H9 (cell line): Measurements from ENCODE around the gene AK8. TPM values are rescaled to one million over a fixed set of nuclear protein-coding genes. Genes with fewer than 3 reads are reported as not detected.

Experiments used
- DNase-seq: peaks from one replicate; pipeline ENCODE4 v3.0.0-alpha.2; 2017
- H2AFZ ChIP-seq: one replicate; pipeline ENCODE4 v1.6.1; 2013; ENCODE audit warnings: mild to moderate bottlenecking, low read length, control low read depth, moderate library complexity
- H2AK5ac ChIP-seq: 2 replicates; pipeline ENCODE4 v1.6.1; 2013; ENCODE audit warnings: low read length, control low read depth, mixed read lengths; ENCODE audit not compliant: insufficient read length
- H2BK120ac ChIP-seq: one replicate; pipeline ENCODE4 v1.6.1; 2013; ENCODE audit warnings: low read depth, mild to moderate bottlenecking, low read length, control low read depth, inconsistent platforms; ENCODE audit not compliant: poor library complexity, severe bottlenecking
- H2BK12ac ChIP-seq: 2 replicates; pipeline ENCODE4 v1.6.1; 2013; ENCODE audit warnings: low read length, control low read depth, mixed read lengths, low read depth; ENCODE audit not compliant: insufficient read length
- H2BK15ac ChIP-seq: 2 replicates; pipeline ENCODE4 v1.6.1; 2013; ENCODE audit warnings: low read depth, low read length, control low read depth
- H2BK20ac ChIP-seq: one replicate; pipeline ENCODE4 v1.6.1; 2013; ENCODE audit warnings: low read depth, mild to moderate bottlenecking, low read length, control low read depth, inconsistent platforms; ENCODE audit not compliant: poor library complexity, severe bottlenecking
- H2BK5ac ChIP-seq: 2 replicates; pipeline ENCODE4 v1.6.1; 2013; ENCODE audit warnings: low read length, control low read depth, mixed read lengths; ENCODE audit not compliant: insufficient read length
- H3K14ac ChIP-seq: 2 replicates; pipeline ENCODE4 v1.6.1; 2013; ENCODE audit warnings: low read length, control low read depth; ENCODE audit not compliant: insufficient read depth
- H3K18ac ChIP-seq: 2 replicates; pipeline ENCODE4 v1.6.1; 2013; ENCODE audit warnings: low read depth, mild to moderate bottlenecking, mixed read lengths, low read length, control low read depth; ENCODE audit not compliant: insufficient read length
- H3K23ac ChIP-seq: 2 replicates; pipeline ENCODE4 v1.6.1; 2013; ENCODE audit warnings: low read length, control low read depth, mixed read lengths, low read depth; ENCODE audit not compliant: insufficient read length
- H3K23me2 ChIP-seq: 2 replicates; pipeline ENCODE4 v1.6.1; 2013; ENCODE audit warnings: low read depth, mild to moderate bottlenecking, mixed read lengths, low read length, control low read depth; ENCODE audit not compliant: insufficient read length, poor library complexity, severe bottlenecking
- H3K27ac ChIP-seq: 2 replicates; pipeline ENCODE4 v1.5.1; 2013; ENCODE audit warnings: low read length, control low read depth, mixed read lengths, low read depth; ENCODE audit not compliant: insufficient read length
- H3K27me3 ChIP-seq: 2 replicates; pipeline ENCODE4 v1.6.1; 2013; ENCODE audit warnings: low read length, control low read depth, inconsistent platforms; ENCODE audit not compliant: insufficient read depth
- H3K4ac ChIP-seq: 2 replicates; pipeline ENCODE4 v1.6.1; 2013; ENCODE audit warnings: low read depth, mild to moderate bottlenecking, control low read depth, inconsistent platforms, low read length, moderate library complexity
- H3K4me1 ChIP-seq: 2 replicates; pipeline ENCODE4 v1.6.1; 2013; ENCODE audit warnings: low read length, control low read depth, inconsistent platforms; ENCODE audit not compliant: insufficient read depth
- H3K4me2 ChIP-seq: 2 replicates; pipeline ENCODE4 v1.6.1; 2013; ENCODE audit warnings: low read length, control low read depth, mixed read lengths; ENCODE audit not compliant: insufficient read length, insufficient read depth
- H3K56ac ChIP-seq: 2 replicates; pipeline ENCODE4 v1.6.1; 2013; ENCODE audit warnings: low read depth, mild to moderate bottlenecking, mixed read lengths, low read length, control low read depth; ENCODE audit not compliant: insufficient read length
- H3K79me1 ChIP-seq: 2 replicates; pipeline ENCODE4 v1.6.1; 2013; ENCODE audit warnings: low read depth, mild to moderate bottlenecking, moderate library complexity, low read length, control low read depth, inconsistent platforms; ENCODE audit not compliant: insufficient read depth, poor library complexity, severe bottlenecking
- H3K79me2 ChIP-seq: 2 replicates; pipeline ENCODE4 v1.6.1; 2013; ENCODE audit warnings: low read length, control low read depth, inconsistent platforms; ENCODE audit not compliant: insufficient read depth
- H3K9ac ChIP-seq: 2 replicates; pipeline ENCODE4 v1.6.1; 2013; ENCODE audit warnings: low read length, control low read depth, mixed read lengths; ENCODE audit not compliant: insufficient read length; ENCODE audit errors: extremely low read depth
- H3K9me3 ChIP-seq: one replicate; pipeline ENCODE4 v1.6.1; 2013; ENCODE audit warnings: low read depth, low read length, inconsistent platforms; ENCODE audit not compliant: control insufficient read depth
- H3T11ph ChIP-seq: one replicate; pipeline ENCODE4 v1.6.1; 2013; ENCODE audit warnings: mild to moderate bottlenecking, low read length, control low read depth, inconsistent platforms
- H4K20me1 ChIP-seq: one replicate; pipeline ENCODE4 v1.6.1; 2013; ENCODE audit not compliant: control insufficient read depth, insufficient read length, insufficient read depth
- H4K5ac ChIP-seq: 2 replicates; pipeline ENCODE4 v1.6.1; 2013; ENCODE audit warnings: low read depth, mild to moderate bottlenecking, mixed read lengths, low read length, control low read depth; ENCODE audit not compliant: insufficient read length
- H4K8ac ChIP-seq: replicated peaks from 2 replicates; pipeline ENCODE4 v1.6.1; 2013; ENCODE audit warnings: low read length, control low read depth, mixed read lengths, low read depth; ENCODE audit not compliant: insufficient read length
- H4K91ac ChIP-seq: 2 replicates; pipeline ENCODE4 v1.6.1; 2013; ENCODE audit warnings: low read depth, mild to moderate bottlenecking, moderate library complexity, mixed read lengths, low read length, control low read depth; ENCODE audit not compliant: insufficient read length
- H3K27ac Mint-ChIP-seq, 3 experiments: 2 replicates in 2 of 3; 3 replicates in 1 of 3; pipeline ENCODE4 v1.8.0; 2020 to 2021; ENCODE audit warnings: mixed read lengths in 3 of 3, mild to moderate bottlenecking in 1 of 3, moderate library complexity in 1 of 3
- H3K27me3 Mint-ChIP-seq: 2 replicates; pipeline ENCODE4 v1.8.0; 2021; ENCODE audit warnings: low read depth, mild to moderate bottlenecking, moderate library complexity, mixed read lengths
- H3K36me3 Mint-ChIP-seq, 3 experiments: 2 replicates in 2 of 3; 3 replicates in 1 of 3; pipeline ENCODE4 v1.8.0; 2020 to 2021; ENCODE audit warnings: low read depth in 3 of 3, mixed read lengths in 3 of 3; ENCODE audit not compliant: insufficient read depth in 1 of 3
- H3K4me1 Mint-ChIP-seq, 2 experiments: 2 replicates each; pipeline ENCODE4 v1.8.0; 2020; ENCODE audit warnings: mixed read lengths in 2 of 2
- H3K4me3 Mint-ChIP-seq, 2 experiments: 2 replicates in 1 of 2; 3 replicates in 1 of 2; pipeline ENCODE4 v1.8.0; 2020 to 2021; ENCODE audit warnings: mild to moderate bottlenecking in 2 of 2, mixed read lengths in 2 of 2, moderate library complexity in 1 of 2
- H3K9me3 Mint-ChIP-seq, 2 experiments: 2 replicates in 1 of 2; 3 replicates in 1 of 2; pipeline ENCODE4 v1.8.0; 2020; ENCODE audit warnings: mild to moderate bottlenecking in 2 of 2, mixed read lengths in 2 of 2, moderate library complexity in 1 of 2
- CTCF ChIP-seq: fragments of 200-600 bp; sonication (generic); conservative IDR thresholded peaks from 3 replicates; pipeline ENCODE4 v1.8.0; 2021; ENCODE audit warnings: antibody characterized with exemption, mild to moderate bottlenecking
- WGBS: extraction: QIAGEN DNeasy Blood & Tissue Kit; methylation state at CpG from one replicate; pipeline ENCODE4 v1.1.7; 2013; ENCODE audit warnings: missing lambda C conversion rate, low lambda C conversion rate, mixed read lengths; ENCODE audit not compliant: insufficient read length; ENCODE audit errors: extremely low coverage; 5-methylcytosine and 5-hydroxymethylcytosine counted together
- total RNA-seq: library from RNA; stranded (reverse); gene quantifications from 2 replicates; pipeline ENCODE4 v1.2.1, GENCODE V29; 2021

AK8 gene
- total RNA-seq, 1 experiment from 2014 or later, result 0.44 TPM

- Histone ChIP-seq H3K4me2 (no peak overlapping the region), H3K9ac (no peak overlapping the region), H3K18ac (no peak overlapping the region), H3K4me1 (no peaks in the 10 kb centered on the region), H3K79me1 (no peaks in the 10 kb centered on the region), H3K4ac (no peak overlapping the region), H2BK15ac (no peak overlapping the region), H3K27ac (no peak overlapping the region), H3K23me2 (no peaks in the 10 kb centered on the region), H3K14ac (no peak overlapping the region), H2BK12ac (no peak overlapping the region), H3K79me2 (no peaks in the 10 kb centered on the region), H2BK20ac (no peak overlapping the region), H3K9me3 (no peaks in the 10 kb centered on the region), H3K23ac (no peak overlapping the region), H3K27me3 (no peaks in the 10 kb centered on the region), H3K56ac (no peak overlapping the region), H4K91ac (no peak overlapping the region), H2BK120ac (no peak overlapping the region), H3T11ph (no peak overlapping the region), H4K8ac (no peak overlapping the region), H4K20me1 (no peaks in the 10 kb centered on the region), H2AK5ac (no peak overlapping the region), H4K5ac (no peak overlapping the region), H2BK5ac (no peak overlapping the region), H2AFZ (no peak overlapping the region)
- H3K36me3 Mint-ChIP-seq, result no peaks in the 10 kb centered on the region
- no peak overlapping the region for H3K4me3 Mint-ChIP-seq
- WGBS, result no CpG with 5 or more reads among the region's 3 CpGs
- TF ChIP-seq CTCF, result no peak
- no peaks in the 10 kb centered on the region; a peak in 1 of 5 replicates for H3K9me3 Mint-ChIP-seq
- peaks cover 13% of the 10 kb centered on the region for H3K27me3 Mint-ChIP-seq
- no peak for DNase-seq
- peaks cover 31 to 37% of the 10 kb centered on the region in 2 experiments for H3K4me1 Mint-ChIP-seq
- peak overlapping the region in 1 of 3 experiments; percentile 23; a peak in 1 of 7 replicates for H3K27ac Mint-ChIP-seq
These were observed 16.4 kb downstream of the AK8 start for GRCh38 chr9:132861666-132862065.
